ENCODE results near the gene TAGLN2.

The TAGLN2 gene

GRCh38 chr1:159879136-159879535 lies 46.2 kb downstream of the TAGLN2 start:
- DNase-seq (ENCODE audit: extremely low read depth, low read depth): no peak
- H3K4me3 ChIP-seq (replicated peaks; ENCODE audit: low read depth, low read length): no peak overlapping the region
- no peak for TF ChIP-seq CTCF (IDR thresholded peaks at IDR 0.05; ENCODE audit: low read depth, low read length, missing control alignments)

GRCh38 chr1:159877695-159878444 lies 47.4 kb downstream of the TAGLN2 start:
- DNase-seq (ENCODE audit: extremely low read depth, low read depth): no peak
- no peak for TF ChIP-seq CTCF (IDR thresholded peaks at IDR 0.05; ENCODE audit: low read depth, low read length, missing control alignments)
- H3K4me3 ChIP-seq (replicated peaks; ENCODE audit: low read depth, low read length): no peak overlapping the region

DNA sequence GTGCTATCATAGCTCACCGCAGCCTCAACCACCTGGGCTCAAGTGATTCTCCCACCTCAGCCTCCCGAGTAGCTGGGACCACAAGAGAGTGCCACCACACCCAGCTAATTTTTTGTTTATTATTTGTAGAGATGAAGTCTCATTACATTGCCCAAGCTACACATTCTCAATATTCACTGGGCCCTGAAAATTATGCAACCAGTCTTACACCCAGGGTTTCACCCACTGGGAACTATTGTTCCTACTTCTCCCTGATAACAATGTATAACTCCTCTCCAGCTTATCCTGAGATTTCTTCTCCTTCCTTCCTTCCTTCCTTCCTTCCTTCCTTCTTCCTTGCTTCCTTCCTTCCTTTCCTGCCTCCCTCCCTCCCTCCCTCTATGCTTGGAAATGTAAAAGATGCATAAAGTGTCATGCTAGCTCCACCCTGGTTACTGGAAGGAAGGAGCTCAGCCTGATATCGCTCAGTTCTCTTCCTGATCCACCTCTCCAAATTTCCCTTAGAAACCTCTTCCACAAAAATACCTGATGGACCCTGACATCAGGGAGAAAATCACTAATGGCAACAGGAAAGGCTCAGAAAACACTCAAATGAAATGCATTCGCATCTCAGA lies 51.7 kb downstream of the TAGLN2 start:
- no peak overlapping the region for H3K4me3 ChIP-seq (replicated peaks; ENCODE audit: low read depth, low read length)
- TF ChIP-seq CTCF (IDR thresholded peaks at IDR 0.05; ENCODE audit: low read depth, low read length, missing control alignments): no peak
- DNase-seq (ENCODE audit: extremely low read depth, low read depth): no peak

- no peak for DNase-seq (ENCODE audit: extremely low read depth, low read depth)
- no peak overlapping the region for H3K4me3 ChIP-seq (replicated peaks; ENCODE audit: low read depth, low read length)
- TF ChIP-seq CTCF (IDR thresholded peaks at IDR 0.05; ENCODE audit: low read depth, low read length, missing control alignments): no peak
These were observed 52.4 kb downstream of the TAGLN2 start for GRCh38 chr1:159872891-159873290.

DNA sequence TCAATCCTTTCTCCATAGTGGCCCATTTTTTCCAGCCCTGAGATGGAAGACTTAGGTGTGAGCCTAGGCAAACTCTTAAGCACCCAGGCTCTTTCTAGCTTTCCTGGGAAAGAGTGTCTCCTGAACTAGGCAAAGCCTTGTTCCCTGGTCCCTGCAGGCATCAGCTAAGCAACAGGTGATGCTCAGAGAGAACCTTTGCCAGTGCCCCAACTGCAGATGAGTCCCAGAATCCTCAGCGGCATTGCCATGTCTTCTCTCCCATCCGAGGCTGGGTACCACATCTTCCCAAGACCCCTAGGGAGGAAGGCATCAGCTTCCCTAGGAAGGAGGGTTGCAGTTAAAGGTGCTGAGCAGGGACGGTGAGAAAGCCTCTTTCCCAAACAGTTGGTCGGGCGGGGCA lies 54.6 kb downstream of the TAGLN2 start:
- TF ChIP-seq CTCF (IDR thresholded peaks at IDR 0.05; ENCODE audit: low read depth, low read length, missing control alignments): no peak
- DNase-seq (ENCODE audit: extremely low read depth, low read depth): no peak
- no peak overlapping the region for H3K4me3 ChIP-seq (replicated peaks; ENCODE audit: low read depth, low read length)

GRCh38 chr1:159869607-159870006 lies 55.7 kb downstream of the TAGLN2 start:
- DNase-seq (ENCODE audit: extremely low read depth, low read depth): no peak
- H3K4me3 ChIP-seq (replicated peaks; ENCODE audit: low read depth, low read length): no peak overlapping the region
- no peak for TF ChIP-seq CTCF (IDR thresholded peaks at IDR 0.05; ENCODE audit: low read depth, low read length, missing control alignments)
